Measurements from ENCODE around the gene NCF4. TPM values are rescaled to one million over a fixed set of nuclear protein-coding genes. Genes with fewer than 3 reads are reported as not detected.

NCF4 gene
- total RNA-seq, 4 donors from 2014 or later: 3.7 to 16.9 (median 7.0) TPM

DNA sequence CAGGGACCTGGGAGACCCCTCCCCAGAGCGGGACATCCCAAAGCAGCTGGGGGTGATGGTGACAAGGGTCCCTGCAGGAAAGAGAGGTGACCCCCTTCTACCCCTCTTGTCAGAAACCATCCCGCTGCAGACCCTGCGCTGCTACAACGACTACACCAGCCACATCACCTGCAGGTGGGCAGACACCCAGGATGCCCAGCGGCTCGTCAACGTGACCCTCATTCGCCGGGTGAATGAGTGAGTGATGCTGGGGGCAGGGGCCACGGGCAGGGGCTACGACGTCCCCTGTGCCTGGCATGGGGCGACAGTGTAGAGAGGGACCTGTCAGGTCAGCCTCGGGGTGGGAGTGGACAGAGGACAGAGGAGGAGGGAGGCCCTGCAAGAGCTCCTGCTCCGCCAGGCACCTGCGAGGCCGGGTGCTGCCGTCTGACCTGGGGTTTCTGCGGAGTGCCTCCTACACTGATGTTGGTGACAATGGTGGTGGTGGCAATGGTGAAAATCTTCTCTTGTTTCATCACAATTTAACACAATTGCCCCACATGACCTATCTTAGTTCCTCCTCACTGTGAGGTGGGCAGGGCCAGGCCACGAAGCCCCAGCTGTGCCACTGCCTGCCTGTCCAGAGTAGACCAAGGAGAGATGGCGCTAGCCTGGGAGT lies 62.5 kb downstream of the NCF4 start:
- Histone ChIP-seq H3K4me3 (replicated peaks in 1 of 3) (no peak overlapping the region), H3K27me3 (no peaks in the 10 kb centered on the region), H3K36me3 (no peaks in the 10 kb centered on the region), H3K9me3 (no peaks in the 10 kb centered on the region), H3K27ac (no peak overlapping the region), H3K4me1 (no peaks in the 10 kb centered on the region)
- TF ChIP-seq, protein P1, sequence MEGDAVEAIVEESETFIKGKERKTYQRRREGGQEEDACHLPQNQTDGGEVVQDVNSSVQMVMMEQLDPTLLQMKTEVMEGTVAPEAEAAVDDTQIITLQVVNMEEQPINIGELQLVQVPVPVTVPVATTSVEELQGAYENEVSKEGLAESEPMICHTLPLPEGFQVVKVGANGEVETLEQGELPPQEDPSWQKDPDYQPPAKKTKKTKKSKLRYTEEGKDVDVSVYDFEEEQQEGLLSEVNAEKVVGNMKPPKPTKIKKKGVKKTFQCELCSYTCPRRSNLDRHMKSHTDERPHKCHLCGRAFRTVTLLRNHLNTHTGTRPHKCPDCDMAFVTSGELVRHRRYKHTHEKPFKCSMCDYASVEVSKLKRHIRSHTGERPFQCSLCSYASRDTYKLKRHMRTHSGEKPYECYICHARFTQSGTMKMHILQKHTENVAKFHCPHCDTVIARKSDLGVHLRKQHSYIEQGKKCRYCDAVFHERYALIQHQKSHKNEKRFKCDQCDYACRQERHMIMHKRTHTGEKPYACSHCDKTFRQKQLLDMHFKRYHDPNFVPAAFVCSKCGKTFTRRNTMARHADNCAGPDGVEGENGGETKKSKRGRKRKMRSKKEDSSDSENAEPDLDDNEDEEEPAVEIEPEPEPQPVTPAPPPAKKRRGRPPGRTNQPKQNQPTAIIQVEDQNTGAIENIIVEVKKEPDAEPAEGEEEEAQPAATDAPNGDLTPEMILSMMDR (IDR thresholded peaks at IDR 0.05): no peak
- no peak for TF ChIP-seq POLR2A (IDR thresholded peaks at IDR 0.05)
- intact Hi-C loops (cut with DNase I): no loop called here
- DNase-seq: no peak
- 83 to 87% methylated on average over 11 to 21 of the region's 21 CpGs for WGBS, 2 donors

DNA sequence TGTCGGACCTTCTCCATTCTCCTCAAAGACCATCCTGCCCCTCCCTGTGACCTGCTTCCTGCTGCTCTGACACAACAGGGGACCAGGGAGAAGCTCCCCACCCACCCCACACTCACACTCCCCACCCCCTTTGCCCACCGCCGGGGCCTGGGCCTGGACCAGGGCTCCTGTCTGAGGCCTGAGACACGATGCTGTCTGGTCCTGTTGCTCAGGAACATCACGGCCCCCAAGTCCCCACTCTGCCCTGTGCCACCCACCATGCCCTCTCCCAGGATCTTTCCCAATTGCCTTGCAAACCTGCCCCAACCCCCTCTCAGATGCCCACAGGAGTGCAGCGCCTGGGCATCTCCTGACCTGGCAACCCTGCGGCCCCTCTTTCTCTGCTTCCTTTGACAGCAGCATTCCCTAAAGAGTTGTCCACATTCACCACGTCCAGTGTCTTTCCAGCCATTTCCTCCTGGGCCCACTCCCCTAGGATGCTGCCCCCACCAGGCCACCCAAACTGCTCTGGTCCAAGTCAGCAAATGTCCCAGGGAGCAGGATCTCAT lies 63.4 kb downstream of the NCF4 start:
- 83 to 89% methylated on average over 7 to 8 of the region's 8 CpGs for WGBS, 2 donors
- Histone ChIP-seq H3K9me3 (no peaks in the 10 kb centered on the region), H3K4me1 (no peaks in the 10 kb centered on the region), H3K4me3 (replicated peaks in 1 of 3) (no peak overlapping the region), H3K36me3 (no peaks in the 10 kb centered on the region), H3K27me3 (no peaks in the 10 kb centered on the region), H3K27ac (no peak overlapping the region)
- intact Hi-C loops (cut with DNase I): no loop called here
- no peak for TF ChIP-seq POLR2A (IDR thresholded peaks at IDR 0.05)
- DNase-seq: no peak

DNA sequence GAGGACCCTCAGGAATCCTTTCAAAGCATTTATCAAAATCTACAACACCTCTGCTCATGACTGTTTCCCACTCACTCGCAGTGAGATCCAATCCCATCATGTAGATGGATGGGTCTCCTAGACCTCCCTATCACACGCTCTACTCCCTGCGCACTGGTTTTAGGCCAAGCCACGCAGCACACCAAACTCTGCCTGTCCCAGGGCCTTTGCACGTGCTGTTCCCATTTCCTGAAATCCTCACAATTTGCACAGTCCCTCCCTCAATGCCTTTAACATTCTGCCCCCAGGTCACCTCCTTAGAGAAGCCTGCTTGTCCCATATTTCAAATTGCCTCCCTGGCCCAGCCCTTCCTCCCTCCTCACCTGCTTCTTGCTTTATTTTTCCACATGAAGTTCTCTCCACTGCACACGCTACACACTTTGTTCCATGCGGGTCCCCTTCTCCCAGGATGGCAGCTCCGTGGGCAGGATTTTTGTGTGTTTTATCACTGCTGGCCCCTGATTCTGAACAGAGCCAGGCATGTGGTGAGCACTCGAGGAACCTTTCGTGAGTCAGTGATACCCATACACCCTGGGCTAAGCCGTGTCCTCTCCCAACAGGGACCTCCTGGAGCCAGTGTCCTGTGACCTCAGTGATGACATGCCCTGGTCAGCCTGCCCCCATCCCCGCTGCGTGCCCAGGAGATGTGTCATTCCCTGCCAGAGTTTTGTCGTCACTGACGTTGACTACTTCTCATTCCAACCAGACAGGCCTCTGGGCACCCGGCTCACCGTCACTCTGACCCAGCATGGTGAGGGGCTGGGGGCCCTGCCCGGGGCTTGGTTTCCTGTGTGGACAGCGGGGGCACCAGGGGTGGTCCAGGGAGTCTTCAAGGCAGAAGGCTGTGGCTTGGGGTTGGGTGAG lies 64.8 kb downstream of the NCF4 start:
- TF ChIP-seq, protein P1 (IDR thresholded peaks at IDR 0.05): no peak
- intact Hi-C loops (cut with DNase I): no loop called here
- Histone ChIP-seq H3K36me3 (no peaks in the 10 kb centered on the region), H3K4me1 (no peaks in the 10 kb centered on the region), H3K27ac (no peak overlapping the region), H3K4me3 (replicated peaks in 1 of 3) (no peak overlapping the region), H3K9me3 (no peaks in the 10 kb centered on the region), H3K27me3 (no peaks in the 10 kb centered on the region)
- no peak for DNase-seq
- WGBS, 2 donors: 90 to 91% methylated on average over 16 to 19 of the region's 19 CpGs

DNA sequence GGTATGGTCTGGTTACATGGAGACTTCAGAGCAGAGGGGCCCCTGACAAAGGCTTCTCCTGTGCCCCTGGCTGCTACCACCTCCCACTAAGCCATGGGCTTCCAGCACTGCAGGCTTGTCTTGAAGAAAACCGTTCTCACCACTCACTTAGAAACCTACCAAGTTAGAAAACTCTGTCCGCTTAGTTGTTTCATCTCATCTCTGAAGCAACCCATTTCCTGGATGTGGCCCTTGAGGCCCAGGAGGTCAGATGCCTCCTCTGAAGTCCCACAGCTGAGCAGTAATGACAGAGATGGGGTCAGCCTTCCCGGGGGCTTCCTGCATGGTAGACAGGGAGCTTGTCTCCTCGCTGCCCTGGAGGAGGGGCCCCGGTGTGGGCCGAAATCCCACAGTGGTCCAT lies 65.5 kb downstream of the NCF4 start:
- Histone ChIP-seq H3K36me3 (no peaks in the 10 kb centered on the region), H3K27ac (no peak overlapping the region), H3K4me3 (replicated peaks in 1 of 3) (no peak overlapping the region), H3K27me3 (no peaks in the 10 kb centered on the region), H3K4me1 (no peaks in the 10 kb centered on the region), H3K9me3 (no peaks in the 10 kb centered on the region)
- intact Hi-C loops (cut with DNase I): no loop called here
- no peak for DNase-seq
- 85 to 88% methylated on average over 6 of the region's 6 CpGs for WGBS, 2 donors
- no peak for TF ChIP-seq POLR2A (IDR thresholded peaks at IDR 0.05)
- TF ChIP-seq, protein P1 (IDR thresholded peaks at IDR 0.05): no peak

DNA sequence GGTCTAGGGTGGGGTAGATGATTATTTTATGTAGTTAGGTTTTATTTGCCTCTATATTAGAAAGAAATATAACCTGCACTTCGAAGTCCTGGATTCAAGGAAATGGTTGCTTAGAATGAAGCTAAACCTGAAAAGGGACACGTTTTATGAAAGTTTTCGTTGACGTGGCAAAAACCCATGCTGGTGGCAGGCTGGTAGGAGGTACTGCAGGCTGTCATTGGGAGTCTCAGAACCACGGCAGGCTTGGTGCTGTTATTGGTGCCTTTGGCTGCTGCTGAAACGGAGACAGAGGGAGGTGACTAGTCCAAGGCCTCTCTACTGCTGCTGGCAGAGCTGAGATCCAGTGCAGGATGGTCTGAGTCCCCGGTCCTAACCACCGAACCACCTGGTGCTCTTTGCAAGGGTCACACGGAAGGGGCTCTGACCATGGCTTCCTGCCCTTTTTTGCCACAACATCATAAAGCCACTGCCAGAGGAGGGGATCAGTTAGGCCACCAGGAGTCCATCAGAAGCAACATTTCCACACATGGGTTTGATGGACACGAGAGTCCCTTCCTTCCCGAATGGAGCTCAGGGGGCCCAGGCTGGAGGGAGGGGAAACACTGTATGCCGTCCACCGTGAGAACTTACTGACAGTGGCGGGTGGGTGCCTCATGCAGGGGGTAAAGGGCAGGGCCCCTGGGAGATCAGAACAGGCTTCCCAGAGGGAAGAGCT lies 66.1 kb downstream of the NCF4 start:
- Histone ChIP-seq H3K27me3 (no peaks in the 10 kb centered on the region), H3K27ac (no peak overlapping the region)
- WGBS, 2 donors: 82 to 84% methylated on average over 14 of the region's 14 CpGs

More for the DNA sequence above, 66.1 kb downstream of the NCF4 start:
- DNase-seq: no peak
- TF ChIP-seq, protein P1 (IDR thresholded peaks at IDR 0.05): no peak
- no peak for TF ChIP-seq POLR2A (IDR thresholded peaks at IDR 0.05)
- Histone ChIP-seq H3K9me3 (no peaks in the 10 kb centered on the region), H3K4me3 (replicated peaks in 1 of 3) (no peak overlapping the region), H3K4me1 (no peaks in the 10 kb centered on the region), H3K36me3 (no peaks in the 10 kb centered on the region)
- intact Hi-C loops (cut with DNase I): no loop called here

Measured in thyroid gland (tissue), 4 donors.